GM19240 (cell line): ENCODE results near the gene MUSTN1.
A peak's percentile ranks its signal among the peaks of the same experiment; 100 is the strongest.

ENCODE experiments used
- DNase-seq: peaks from one replicate; pipeline ENCODE4 v3.0.0; 2011; ENCODE audit warnings: low spot score; ENCODE audit not compliant: insufficient read length

Gene MUSTN1

DNA sequence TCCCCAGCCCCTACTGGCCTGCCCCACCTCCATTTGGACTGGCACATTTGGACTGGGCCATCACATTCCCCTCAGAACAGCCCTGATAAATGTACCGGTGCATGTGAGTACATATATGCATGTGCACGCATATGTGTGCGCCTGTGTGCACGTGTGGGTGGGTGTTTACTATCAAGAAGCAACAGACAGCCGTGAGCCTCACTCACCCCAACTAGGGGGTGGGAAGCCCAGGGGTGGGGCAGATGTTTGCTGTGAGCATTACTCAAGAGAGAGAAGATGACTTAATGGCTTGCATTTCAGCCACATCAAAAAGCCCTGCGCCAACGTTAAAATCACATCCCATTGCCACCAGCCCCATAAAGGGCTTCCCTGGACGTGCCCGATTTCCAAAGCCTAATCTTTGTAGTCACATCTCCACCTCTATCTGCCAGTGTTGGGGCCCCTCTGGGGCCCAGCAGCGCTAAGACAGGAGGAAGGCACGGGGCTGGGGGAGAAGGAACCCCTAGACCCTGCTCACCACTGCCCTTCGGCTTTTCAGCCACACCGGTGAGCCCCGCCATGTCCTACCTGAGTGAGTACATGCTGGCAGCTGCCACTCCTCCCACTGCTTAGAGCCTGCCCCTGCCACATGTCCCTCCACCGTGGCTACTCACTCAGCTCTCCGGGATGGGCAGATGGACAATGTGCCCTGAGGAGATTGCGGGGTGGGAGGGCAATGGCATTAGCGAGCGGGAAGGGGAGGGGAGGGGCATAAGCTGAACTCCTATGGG is 29.4 kb downstream of the MUSTN1 start:
- no peak for DNase-seq

DNA sequence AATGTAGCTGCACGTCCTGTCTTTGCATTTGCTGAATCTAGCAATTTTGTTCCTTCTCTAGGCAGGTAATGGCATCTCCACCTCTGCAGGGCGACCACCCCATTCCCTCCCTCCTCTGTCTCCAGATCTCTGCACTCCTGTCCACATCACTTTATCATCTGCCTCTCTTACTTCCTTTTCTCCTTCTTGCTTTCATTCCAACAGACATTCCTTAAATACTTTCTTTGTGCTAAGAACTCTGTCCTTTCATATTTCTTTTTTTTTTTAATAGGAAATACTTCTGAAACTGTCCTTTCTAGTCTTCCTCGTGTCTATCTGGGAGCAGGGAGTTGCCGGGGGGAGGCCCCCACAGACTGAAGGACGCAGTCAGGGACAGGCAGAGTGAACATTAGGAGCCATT is 33.0 kb downstream of the MUSTN1 start:
- DNase-seq, result no peak

DNA sequence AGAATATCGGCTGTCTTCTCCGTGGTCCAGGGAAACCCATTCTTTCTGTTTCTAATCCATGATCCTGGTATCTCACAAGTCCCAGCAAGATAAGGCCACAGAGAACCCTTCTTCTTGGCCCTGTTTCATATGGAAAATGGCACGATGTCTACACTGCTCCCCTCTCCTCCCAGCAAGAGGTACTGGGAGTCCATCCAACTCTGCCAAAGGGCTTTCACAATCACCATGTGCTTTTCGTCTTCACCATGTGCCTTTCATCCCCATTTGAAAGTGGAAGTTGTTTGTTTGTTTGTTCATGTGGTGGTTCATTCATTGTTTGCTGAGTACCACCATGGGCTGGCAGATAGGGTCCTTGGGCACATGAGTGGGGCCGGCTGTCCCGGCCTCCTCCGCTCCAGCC is 34.7 kb downstream of the MUSTN1 start:
- DNase-seq, result no peak

DNA sequence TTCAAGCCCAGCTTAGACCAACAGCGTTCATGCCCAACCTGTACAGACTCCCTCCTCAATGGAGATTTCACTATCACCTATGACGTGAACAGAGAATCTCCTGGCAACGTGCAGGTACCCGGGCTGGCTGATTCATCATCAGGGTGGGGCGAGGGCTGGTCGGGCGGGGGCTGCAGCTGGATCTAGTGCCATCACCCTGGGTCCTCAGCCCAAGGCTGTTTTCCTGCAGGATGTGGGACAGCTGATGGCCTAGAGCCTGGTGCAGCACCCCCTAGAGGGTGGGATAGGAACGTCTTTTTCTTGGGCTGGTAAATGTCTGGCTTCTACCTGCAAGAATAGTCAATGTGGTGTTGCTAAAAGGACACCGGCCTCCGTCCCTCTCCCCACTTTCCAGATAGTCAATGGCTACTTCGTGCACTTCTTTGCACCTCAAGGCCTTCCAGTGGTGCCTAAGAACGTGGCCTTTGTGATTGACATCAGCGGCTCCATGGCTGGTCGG is 35.8 kb downstream of the MUSTN1 start:
- peak; percentile 50 for DNase-seq

DNA sequence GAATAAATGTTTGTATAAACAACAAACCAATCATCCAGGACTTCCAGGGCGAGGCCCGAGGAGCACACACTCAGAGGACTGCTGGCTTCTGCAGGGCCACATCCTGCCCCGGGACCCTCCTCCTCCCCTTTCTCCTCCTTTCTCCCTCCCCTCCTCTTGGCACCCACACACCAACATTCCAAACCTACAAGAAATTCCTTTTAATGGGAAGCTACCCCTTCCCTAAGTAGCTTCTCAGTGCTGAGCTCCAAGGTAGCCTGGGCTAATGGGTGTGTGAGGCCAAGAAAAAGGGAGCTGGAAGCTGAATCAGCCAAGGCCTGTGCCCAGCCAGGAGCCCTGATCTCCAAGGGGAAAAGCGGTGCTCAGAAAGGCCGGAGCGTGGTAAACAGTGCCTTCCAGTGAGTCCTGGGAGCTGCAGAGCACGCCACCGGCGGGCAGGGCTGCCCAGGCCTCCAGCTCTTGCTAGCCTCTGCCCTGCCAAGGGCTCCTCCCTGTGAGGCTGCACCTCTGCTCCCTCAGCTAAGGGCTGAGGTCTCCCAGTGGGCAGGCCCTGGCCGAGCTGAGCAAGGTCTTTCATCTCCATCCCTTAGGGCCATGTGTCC is 36.3 kb downstream of the MUSTN1 start:
- DNase-seq, result no peak

DNA sequence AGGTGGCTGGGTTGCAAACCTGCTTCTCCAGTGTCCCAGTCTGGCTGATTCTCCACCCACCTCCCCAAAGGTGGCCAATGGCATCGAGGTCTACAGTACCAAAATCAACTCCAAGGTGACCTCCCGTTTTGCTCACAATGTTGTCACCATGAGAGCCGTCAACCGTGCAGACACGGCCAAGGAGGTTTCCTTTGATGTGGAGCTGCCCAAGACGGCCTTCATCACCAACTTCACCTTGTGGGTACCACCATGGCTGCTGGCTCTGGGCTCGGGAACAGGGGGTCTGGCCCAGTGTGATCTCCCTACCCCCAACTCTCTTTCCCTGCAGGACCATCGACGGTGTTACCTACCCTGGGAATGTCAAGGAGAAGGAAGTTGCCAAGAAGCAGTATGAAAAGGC is 38.4 kb downstream of the MUSTN1 start:
- no peak for DNase-seq

DNA sequence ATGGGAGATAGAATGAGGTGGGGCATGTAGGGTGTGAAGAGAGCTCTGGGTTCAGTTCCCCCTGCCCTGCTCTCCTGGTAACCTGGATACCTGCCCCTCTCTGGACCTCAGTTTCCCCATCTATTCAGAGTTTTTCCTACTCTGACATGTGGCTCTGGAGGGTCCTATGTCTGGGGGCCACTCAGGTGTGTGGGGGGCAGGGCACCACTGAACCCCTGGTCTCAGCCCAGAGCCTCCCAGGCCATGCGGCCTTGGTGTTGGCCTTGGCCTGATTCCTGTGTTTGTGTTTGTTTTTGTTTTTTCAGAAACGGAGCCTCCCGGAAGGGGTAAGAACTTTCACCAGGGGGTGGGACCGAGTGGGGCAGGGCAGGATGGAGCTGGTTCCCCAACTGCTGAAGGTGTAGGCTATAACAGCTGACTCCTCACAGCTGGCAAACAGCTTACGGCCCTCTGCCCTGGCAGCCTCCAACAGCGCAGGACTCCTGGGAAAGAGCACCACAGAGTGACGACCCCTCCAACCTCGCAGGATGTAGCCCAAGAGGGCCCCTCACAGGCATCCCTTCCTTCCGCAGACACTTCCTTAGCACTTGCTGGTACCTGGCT is 39.4 kb downstream of the MUSTN1 start:
- no peak for DNase-seq

DNA sequence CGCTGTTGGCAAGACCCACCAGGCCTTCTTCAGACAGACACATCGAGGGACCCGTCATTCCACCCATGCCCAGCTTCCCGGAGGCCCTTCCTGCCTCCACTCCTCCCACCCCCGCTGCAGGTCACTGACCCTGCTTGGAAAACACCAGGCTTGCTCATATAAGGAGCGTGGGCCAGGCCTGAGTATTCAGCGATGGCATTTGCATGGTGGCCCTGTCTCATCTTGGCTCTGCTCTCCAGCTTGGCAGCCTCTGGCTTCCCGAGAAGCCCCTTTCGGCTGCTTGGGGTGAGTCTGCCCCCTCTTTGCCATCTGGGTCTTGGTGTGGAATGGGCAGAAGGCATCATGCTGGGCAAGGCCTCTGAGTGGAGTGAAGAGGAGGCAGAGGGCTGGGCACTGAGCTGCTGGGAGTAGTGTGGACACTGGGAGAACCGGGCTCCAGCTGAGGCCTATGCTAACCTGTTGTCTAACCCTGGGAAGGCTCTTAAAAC is 40.2 kb downstream of the MUSTN1 start, which contains the start of gene ITIH3:
Gene ITIH3 (plus strand): TSS at position 185 of the 488 bp plus-strand sequence. CDS start 8 bp downstream, at position 193.
- no peak for DNase-seq

DNA sequence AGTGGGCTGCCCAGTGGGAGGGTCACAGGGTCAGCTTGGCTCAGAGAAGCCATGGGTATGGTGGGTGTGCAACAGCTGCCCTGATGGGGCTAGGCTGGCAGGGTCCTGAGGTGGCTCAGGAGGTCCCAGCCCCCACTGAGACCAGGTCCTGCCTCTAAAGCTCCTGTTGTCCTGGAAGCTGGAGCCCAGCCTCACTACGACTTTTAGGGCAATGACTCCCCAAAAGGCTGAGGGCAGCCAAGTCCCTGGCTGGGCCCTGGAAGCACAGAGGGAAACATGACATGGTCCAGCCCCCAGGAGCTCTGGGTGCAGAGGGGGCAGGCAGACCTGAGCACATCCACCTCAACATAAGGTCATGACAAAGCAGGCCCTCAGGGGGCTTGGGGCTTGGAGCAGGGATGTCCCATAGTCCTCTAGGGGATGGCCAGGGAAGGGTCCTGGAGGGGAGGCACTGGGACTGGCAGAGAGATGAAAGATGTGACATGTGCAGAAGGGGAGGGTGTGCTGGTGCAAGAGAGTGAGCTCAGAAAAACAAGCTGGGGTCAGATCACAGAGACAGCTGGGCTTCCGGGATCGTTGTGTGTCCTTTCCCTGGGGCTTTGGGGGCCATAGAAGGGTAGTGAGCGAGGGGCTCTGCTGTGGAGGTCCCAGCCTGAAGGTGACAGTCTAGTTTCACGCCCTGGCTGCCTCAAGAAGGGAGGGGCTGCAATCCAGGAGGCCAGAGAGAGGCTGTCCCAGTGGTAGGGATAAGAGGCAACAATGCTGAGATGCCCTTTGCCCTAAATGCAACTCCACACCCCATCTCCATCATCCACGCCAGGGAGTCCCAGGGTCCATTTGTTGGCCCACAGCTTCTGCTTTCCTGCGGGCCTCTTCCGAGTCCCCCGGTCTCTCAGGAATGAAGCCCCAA is 40.9 kb downstream of the MUSTN1 start:
- DNase-seq, result no peak

DNA sequence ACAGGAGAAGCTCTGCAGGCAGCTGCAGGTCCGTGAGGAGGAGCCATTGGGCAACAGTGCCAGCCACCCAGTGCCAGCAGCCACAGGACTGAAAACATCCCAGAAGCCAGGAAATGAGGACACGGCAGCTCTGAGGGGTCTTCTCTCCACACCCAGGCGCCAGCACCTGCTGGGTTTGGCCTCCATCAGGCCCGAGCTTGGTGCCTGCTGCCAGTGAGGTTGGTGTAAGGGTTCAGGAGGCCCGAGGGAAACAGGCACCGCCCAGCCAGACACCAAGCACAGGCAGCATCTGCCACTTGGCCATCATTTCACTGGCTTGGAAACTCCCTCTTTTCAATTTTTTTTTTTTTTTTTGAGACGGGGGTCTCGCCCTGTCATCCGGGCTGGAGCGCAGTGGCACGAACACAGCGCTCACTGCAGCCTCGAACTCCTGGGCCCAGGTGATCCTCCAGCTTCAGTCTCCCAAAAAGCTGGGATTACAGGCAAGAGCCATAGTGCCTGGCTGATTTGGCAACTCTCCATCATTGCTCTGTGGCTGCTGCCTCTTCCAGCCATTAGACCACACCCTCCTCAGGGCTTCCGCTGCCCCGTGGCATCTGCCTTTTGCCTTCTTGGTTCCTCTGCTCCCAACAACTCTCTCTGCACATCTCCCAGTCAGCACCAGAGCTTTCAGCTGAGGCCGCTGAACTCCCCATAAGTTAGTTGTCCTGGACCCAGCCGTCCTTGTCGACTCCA is 41.7 kb downstream of the MUSTN1 start:
- no peak for DNase-seq

DNA sequence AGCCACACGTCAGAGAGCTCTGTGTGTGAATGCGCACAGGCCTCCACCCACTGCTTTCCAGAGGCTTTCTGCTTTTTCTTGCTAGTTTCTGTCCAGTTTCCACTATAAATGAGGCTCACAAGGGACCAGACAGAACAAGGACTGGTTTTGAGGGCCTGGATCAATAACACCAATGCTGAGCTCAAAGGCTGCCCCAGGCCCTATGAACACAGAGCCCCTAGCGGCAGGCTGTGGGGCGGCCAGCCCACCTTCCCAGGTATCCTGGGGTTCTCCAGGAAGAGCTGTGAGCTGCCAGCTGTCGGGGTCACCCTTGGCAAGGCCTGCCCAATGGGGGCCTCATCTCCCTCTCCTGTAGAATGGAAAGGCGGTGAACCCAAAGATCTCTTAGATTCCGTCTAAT is 42.4 kb downstream of the MUSTN1 start:
- no peak for DNase-seq

DNA sequence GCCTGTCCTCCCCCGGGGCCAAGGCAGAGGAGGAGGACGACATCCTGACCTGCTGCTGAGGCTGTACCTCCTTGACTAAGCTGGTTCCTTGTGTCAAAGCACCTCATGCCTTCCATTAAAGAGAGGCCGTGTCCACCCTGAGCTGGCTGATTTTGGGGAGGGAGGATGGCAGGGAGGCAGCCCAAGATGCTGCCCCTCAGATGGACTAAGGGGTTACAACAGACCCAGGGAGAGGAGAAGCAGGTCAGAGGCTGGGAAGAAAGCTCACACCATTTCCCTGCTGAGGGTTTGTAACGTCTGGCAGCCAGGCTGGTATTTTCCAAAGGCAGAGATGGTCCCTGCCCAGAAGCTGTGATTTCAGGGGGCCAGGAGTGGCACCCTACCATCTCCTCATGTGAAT is 42.9 kb downstream of the MUSTN1 start:
- DNase-seq, result no peak

DNA sequence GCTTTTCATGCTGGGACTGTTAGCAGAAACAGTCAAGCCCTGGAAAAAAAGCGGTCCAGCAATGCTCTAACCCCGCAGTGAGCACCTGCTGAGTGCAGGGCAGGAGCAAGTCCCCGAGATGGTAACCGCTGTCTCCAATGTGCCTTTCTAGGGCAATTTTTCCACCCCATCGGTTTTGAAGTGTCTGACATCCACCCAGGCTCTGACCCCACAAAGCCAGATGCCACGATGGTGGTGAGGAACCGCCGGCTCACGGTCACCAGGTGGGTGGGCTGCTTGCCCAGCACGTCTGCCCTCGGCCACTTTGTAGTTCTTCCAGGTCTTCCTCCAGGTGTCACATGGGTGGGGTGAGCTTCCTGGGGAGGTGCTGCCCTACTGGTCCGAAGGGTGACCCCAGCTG is 43.5 kb downstream of the MUSTN1 start:
- DNase-seq, result no peak

DNA sequence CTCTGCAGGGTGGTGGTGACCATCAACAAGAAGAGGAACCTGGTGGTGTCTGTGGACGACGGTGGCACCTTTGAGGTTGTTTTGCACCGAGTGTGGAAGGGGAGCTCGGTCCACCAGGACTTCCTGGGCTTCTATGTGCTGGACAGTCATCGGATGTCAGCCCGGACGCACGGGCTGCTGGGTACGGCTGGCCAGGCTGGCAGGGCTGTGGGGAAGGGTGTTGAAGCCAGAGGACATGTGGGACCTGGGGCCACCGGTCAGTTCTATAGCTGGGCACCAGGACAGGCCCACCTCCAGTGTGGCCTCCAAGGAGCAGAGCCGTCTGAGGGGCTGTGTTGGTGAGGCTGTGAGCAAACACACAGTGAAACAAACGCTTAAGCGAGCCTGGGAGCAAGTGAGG is 44.1 kb downstream of the MUSTN1 start:
- no peak for DNase-seq

DNA sequence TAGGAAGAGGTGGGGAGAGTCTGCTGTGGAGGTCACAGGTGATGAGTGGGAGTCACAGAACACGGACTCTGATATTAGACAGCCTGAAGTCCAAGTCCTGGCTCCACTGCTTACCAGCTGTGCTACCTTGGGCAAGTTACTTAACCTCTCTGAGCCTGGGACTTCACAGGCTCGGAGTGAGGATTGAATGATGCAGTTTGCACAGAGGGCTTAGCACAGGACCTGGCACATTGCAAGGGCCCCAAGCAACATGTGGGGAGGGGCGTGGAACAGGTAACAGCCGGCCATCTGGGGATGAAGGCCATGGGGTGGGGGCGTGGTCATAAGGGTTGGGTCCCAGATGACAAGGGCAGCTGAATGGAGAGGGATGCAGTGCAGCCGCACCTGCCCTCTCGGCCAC is 44.5 kb downstream of the MUSTN1 start:
- DNase-seq, result no peak

DNA sequence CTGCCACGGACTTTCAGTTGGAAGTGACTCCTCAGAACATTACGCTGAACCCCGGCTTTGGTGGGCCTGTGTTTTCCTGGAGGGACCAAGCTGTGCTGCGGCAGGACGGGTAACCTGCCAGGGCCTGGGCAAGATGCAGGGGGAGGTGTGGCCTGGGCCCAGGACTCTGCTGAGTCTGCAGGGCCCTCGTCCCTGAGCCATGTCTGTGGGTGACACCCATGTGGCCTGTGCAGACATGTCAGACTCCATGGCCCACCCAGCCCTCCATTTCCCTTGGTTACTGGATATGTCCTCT is 45.1 kb downstream of the MUSTN1 start:
- DNase-seq, result no peak

DNA sequence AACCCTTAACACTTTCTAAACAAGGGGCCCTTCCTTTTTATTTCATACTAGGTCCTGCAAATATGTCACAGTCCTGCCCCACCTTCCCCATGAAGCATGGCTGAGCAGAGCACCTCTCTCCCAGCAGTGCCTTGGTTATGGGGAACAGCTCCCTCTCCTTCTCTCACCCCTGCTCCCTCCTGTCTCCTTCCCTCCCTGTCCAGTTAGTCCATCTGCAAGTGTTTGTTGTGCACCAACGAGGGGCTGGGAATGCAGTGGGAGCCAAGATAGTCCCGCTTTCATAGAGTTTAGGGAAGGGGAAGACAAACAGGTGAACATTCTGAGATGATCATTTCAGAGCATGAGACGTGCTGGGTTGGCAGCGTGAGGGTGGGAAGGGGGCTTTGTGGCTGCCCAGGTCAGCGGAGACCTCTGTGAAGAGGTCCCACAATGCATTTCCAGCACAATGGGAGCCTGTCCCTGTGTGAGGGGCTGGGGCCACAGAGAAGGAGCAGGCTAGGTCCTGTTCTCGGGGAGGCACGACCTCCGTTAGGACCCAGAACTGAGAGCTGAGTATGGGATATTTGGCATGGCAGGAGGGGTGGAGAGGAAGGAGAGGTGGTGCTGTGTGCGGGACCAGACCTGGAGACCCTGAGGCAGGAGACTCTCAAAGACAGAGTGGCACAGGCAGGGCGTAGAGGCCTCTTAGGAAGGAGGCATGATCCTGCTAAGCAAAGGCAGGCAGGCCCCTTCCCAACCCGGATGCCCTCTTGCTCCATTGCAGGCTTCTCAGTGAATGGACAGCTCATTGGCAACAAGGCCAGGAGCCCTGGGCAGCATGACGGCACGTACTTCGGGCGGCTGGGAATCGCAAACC is 45.7 kb downstream of the MUSTN1 start:
- DNase-seq, result no peak

DNA sequence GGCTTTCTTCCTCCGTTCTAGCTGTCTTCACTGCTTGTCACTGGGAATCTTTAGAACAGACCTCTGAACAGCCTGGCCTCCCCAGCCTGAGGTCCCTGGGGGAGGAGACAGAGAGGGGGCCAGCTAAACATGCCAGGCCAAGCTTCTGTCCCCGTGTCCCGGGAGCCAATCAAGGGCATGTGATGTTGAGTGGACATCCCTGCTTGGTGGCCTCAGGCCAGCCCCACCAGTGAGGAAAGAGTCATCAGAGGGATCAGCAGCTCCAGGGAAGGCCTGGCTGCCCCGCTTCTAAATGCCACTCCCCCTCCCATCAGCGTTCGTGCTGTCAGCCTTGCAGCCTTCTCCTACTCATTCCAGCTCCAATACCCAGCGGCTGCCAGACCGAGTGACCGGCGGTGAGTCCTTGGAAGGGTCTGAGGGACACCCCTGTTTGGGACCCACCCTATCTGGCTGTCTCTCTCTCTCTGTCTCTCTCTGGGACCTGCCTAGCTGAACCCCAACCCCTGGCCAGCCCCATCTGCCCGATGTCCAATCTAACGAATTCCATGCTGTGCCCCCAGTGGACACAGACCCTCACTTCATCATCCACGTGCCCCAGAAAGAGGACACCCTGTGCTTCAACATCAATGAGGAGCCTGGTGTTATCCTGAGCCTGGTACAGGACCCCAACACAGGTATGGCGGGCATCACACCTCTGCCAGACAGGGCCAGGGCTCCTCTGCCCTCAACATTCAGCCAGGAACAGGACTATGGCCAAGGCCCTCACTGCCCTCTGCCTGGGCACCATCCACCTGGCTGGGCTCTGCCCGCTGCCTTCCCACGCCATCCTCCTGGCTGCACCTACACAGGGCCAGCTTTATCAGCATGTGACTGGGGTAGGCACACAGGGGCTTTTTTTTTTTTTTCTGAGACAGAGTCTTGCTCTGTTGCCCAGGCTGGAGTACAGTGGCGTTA is 46.9 kb downstream of the MUSTN1 start:
- DNase-seq, result no peak

DNA sequence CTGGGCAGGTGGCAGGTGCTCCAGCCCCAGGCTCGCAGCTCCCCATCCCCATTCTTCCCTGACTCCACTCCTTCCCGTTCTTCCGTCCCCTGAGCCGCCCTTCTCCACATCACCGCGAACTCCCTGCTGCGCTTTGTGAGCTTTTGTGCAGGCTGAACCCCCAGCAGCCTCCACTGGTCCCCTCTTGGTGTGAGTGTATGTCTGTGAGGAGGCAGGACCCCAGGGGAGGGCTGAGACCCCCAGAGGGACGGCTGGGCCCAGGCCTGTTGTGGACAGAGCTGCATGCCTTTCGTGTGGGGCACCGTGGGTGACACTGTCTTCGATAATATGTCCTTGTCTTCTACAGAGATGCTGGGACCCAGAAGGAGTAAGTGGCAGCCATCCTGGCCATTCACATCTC is 47.6 kb downstream of the MUSTN1 start:
- no peak for DNase-seq
